ENCODE measurements around the gene CRLF3. TPM values are rescaled to one million over a fixed set of nuclear protein-coding genes. Genes with fewer than 3 reads are reported as not detected.
A peak's percentile ranks its signal among the peaks of the same experiment; 100 is the strongest.

Gene CRLF3
- total and polyA plus RNA-seq, 10 of the 15 experiments (the other 5 are each of a cell fraction or from before 2014, with no cell fraction given) = 10.0 to 39.2 (median 26.7) TPM

- TF ChIP-seq EZH2 (IDR thresholded peaks at IDR 0.05; ENCODE audit: borderline replicate concordance, control insufficient read depth, low read depth, low read length) = no peak
Measured at GRCh38 chr17:30832438-30833124, 8.1 kb upstream of the CRLF3 start (continued).

- intact Hi-C loops (cut with micrococcal nuclease; ENCODE audit: unreplicated experiment) = no loop called here
- in situ Hi-C loops (cut with MboI) = no loop called here
- peak; percentile 58 for DNase-seq (ENCODE audit: low read depth, low spot score)
- ChIA-PET SMC1A (ENCODE audit: uncharacterized antibody, unreplicated experiment) (interaction anchor here (2.4 to 3.6 kb wide), 2 partner anchors 10 to 22 kb away, joined by 7 to 14 read pairs; no protein-coding TSS in a partner anchor), RAD21 (ENCODE audit: unreplicated experiment) (no interaction called here), POLR2A (interaction anchor here (0.5 to 0.8 kb wide), 2 partner anchors 10 to 551 kb away, joined by 4 read pairs; no protein-coding TSS in a partner anchor), CTCF (interaction anchor here (0.9 to 2.8 kb wide), 3 partner anchors 9 kb away, joined by 4 to 12 read pairs (median 6); no protein-coding TSS in a partner anchor)
- peak within 1 kb of the TSS; percentile 97 for H2AFZ ChIP-seq (ENCODE audit: control insufficient read depth, low read depth, low read length)
- peak; percentile 49 for FAIRE-seq
- no peaks in the 10 kb centered on the region for H3K27me3 ChIP-seq (replicated peaks in 1 of 2; ENCODE audit: control insufficient read depth in 2 of 2, insufficient read depth in 2 of 2, low read length in 1 of 2)
- H3K4me2 ChIP-seq (ENCODE audit: control insufficient read depth, insufficient read depth) = peak within 1 kb of the TSS; percentile 92
- no peaks in the 10 kb centered on the region for H3K36me3 ChIP-seq (ENCODE audit: control insufficient read depth in 2 of 2, insufficient read depth in 2 of 2, low read length in 1 of 2)
- H3K79me2 ChIP-seq (ENCODE audit: control insufficient read depth, insufficient read depth, low read length) = peaks cover 35% of the 10 kb centered on the region
- ATAC-seq = peak; percentile 95
- no peaks in the 10 kb centered on the region for H3K9me3 ChIP-seq (replicated peaks; ENCODE audit: control insufficient read depth, insufficient read depth, low read length)
- no TSS peak for BruUV-seq (replicated peaks)
- H3K4me1 ChIP-seq (ENCODE audit: control insufficient read depth, insufficient read depth, low read length) = peaks cover 4% of the 10 kb centered on the region; the same call in 1 of the 2 replicates
- peak within 1 kb of the TSS; percentile 98 for H3K4me3 ChIP-seq
- H3K9ac ChIP-seq (ENCODE audit: control insufficient read depth, insufficient read depth, low read length) = peak within 1 kb of the TSS; percentile 97
- no peaks in the 10 kb centered on the region for H4K20me1 ChIP-seq (ENCODE audit: control insufficient read depth, insufficient read depth)
- peak within 1 kb of the TSS; percentile 92 for H3K27ac ChIP-seq (ENCODE audit: control insufficient read depth, insufficient read depth)
- 1% methylated on average over 59 of the region's 59 CpGs for WGBS (ENCODE audit: insufficient coverage, insufficient replicate concordance, low lambda C conversion rate, missing lambda C conversion rate)
- TF ChIP-seq TCF7 (IDR thresholded peaks at IDR 0.05; ENCODE audit: borderline replicate concordance) = peak; percentile 53; the same call in 1 of the 2 replicates
- TF ChIP-seq EED (IDR thresholded peaks at IDR 0.05; ENCODE audit: low read depth) = 0 out of 2 replicates have a peak, but pooled peaks have one; percentile 20
- TF ChIP-seq SMARCA5 (IDR thresholded peaks at IDR 0.05) = no peak
- TF ChIP-seq PKNOX1 (IDR thresholded peaks at IDR 0.05) = peak; percentile 16; the same call in 1 of the 2 replicates
- peak; percentile 17; the same call in 1 of the 2 replicates for TF ChIP-seq RAD51 (IDR thresholded peaks at IDR 0.05)
- TF ChIP-seq TCF3 (IDR thresholded peaks at IDR 0.05; ENCODE audit: borderline replicate concordance, insufficient read depth, low read depth, low read length) = no peak
- TF ChIP-seq ZNF274 (IDR thresholded peaks at IDR 0.05; ENCODE audit: insufficient read depth, insufficient read length) = no peak
- TF ChIP-seq PML (IDR thresholded peaks at IDR 0.05; ENCODE audit: low read length) = peak; percentile 63; the same call in 1 of the 2 replicates
- no peak for TF ChIP-seq KDM1A (IDR thresholded peaks at IDR 0.05; ENCODE audit: borderline replicate concordance)
- TF ChIP-seq POU2F2 (IDR thresholded peaks at IDR 0.05; ENCODE audit: borderline replicate concordance, low read depth, low read length) = peak; percentile 63; the same call in 2 of the 3 replicates
- no peak for TF ChIP-seq ZBTB4 (CRISPR knock-in tag; IDR thresholded peaks at IDR 0.05)
- TF ChIP-seq RFX5 (IDR thresholded peaks at IDR 0.05; ENCODE audit: low read depth, low read length) = no peak
- no peak for TF ChIP-seq BRCA1 (IDR thresholded peaks at IDR 0.05; ENCODE audit: low read depth, low read length)
- peak; percentile 68 for TF ChIP-seq RUNX3 (IDR thresholded peaks at IDR 0.05; ENCODE audit: low read length)
- TF ChIP-seq SRF (IDR thresholded peaks at IDR 0.05; ENCODE audit: low read depth in 2 of 2, low read length in 2 of 2) = no peak; a peak in 1 of 4 replicates
- no peak for TF ChIP-seq TCF12 (IDR thresholded peaks at IDR 0.05; ENCODE audit: low read depth, low read length)
- TF ChIP-seq CEBPB (IDR thresholded peaks at IDR 0.05; ENCODE audit: borderline replicate concordance in 1 of 2, low read depth in 2 of 2, low read length in 2 of 2) = no peak
Measured at GRCh38 chr17:30831663-30832437, 7.4 kb upstream of the CRLF3 start, which contains the start of gene ATAD5. Gene ATAD5, plus strand, starts transcription at chr17:30831966. Its CDS starts 382 bp downstream, at chr17:30832348.

Data from GM12878 (cell line).